IPS-20b (cell line): ENCODE results near the gene LRFN2.
A peak's percentile ranks its signal among the peaks of the same experiment; 100 is the strongest.

ENCODE experiments used
- H3K27ac ChIP-seq: one replicate; pipeline ENCODE4 v1.5.1; 2013; ENCODE audit warnings: low read length
- H3K27me3 ChIP-seq: 2 replicates; pipeline ENCODE4 v1.6.1; 2013; ENCODE audit warnings: mild to moderate bottlenecking, low read length, inconsistent platforms; ENCODE audit not compliant: insufficient read depth
- H3K36me3 ChIP-seq: 2 replicates; pipeline ENCODE4 v1.6.1; 2013; ENCODE audit warnings: low read depth, mild to moderate bottlenecking, inconsistent platforms, low read length, moderate library complexity; ENCODE audit not compliant: insufficient read depth
- H3K4me1 ChIP-seq: 2 replicates; pipeline ENCODE4 v1.6.1; 2013; ENCODE audit warnings: mild to moderate bottlenecking, control low read depth, inconsistent platforms, low read length, moderate library complexity; ENCODE audit not compliant: insufficient read depth
- H3K4me3 ChIP-seq: 2 replicates; pipeline ENCODE4 v1.5.1; 2013; ENCODE audit warnings: mild to moderate bottlenecking, low read length, inconsistent platforms
- H3K9ac ChIP-seq: 2 replicates; pipeline ENCODE4 v1.6.1; 2013; ENCODE audit warnings: low read depth, mild to moderate bottlenecking, inconsistent platforms, low read length, moderate library complexity
- H3K9me3 ChIP-seq: 2 replicates; pipeline ENCODE4 v1.6.1; 2013; ENCODE audit warnings: mild to moderate bottlenecking, low read depth, low read length, inconsistent platforms; ENCODE audit not compliant: insufficient read depth

LRFN2 gene

DNA sequence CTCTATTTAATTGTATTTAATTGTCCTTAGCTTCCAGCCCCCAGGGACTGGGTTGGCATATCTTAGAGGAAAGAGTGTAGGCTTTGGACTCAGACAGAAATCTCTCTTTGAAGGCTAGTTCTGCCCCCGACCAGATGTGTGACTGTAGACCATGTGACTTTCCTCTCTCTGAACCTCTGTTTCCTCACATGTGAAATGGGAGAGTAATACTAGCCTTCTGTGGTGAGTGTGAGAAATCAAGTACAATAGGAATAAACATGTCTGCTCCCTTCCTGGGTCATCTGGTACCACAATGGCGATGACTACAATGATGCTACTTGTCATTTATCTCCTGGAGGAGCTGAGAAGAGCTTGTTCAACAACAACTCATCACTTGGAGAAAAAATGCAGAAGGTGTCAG is 179.9 kb downstream of the LRFN2 start:
- Histone ChIP-seq H3K27me3 (no peaks in the 10 kb centered on the region), H3K36me3 (no peaks in the 10 kb centered on the region), H3K9me3 (no peaks in the 10 kb centered on the region), H3K9ac (no peak overlapping the region), H3K4me1 (peaks cover 8% of the 10 kb centered on the region; the same call in 1 of the 2 replicates), H3K4me3 (no peak overlapping the region), H3K27ac (no peak overlapping the region)

DNA sequence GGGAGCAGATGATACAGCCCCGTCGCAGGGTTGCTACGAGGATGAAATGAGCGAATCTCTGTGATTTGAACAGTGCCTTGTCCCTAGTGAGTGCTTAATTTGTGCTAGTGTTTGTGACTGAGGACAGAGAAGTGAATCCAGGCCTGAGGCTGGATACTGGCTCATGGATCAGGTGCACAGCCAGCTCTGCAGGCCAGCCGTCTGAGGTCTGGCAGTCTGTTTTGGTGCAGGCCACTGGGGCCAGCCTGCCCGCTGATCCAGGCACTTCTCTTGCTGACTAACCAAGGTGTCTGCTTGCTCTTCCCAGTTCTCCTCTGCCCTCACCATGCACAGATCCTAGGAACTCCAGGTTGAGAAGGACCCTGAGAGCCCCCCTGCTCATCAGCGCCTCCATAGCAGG is 181.0 kb downstream of the LRFN2 start:
- H3K27ac ChIP-seq = no peak overlapping the region
- H3K4me3 ChIP-seq = no peak overlapping the region
- H3K27me3 ChIP-seq = no peaks in the 10 kb centered on the region
- H3K9me3 ChIP-seq = no peaks in the 10 kb centered on the region
- peaks cover 8% of the 10 kb centered on the region; the same call in 1 of the 2 replicates for H3K4me1 ChIP-seq
- no peak overlapping the region for H3K9ac ChIP-seq
- no peaks in the 10 kb centered on the region for H3K36me3 ChIP-seq

DNA sequence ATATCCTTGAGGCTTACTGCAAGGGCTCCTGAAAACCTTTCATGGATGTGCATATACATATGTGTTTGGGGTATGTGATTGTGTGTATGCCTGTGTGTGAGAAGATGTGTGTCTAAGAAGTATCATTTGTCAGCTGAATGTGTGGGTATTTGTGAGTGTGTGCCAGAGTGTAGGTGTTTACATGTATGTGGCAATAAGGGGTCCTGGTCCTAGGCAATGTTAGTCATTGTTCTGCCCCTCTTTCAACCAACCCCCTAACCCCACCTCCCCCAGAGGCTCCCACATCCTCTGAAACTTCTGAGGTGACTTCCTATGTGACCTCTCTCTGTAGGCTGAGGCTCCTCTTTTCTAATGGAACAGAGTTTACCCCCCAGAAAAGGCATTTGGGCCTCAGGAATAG is 186.4 kb downstream of the LRFN2 start:
- no peak overlapping the region for H3K4me3 ChIP-seq
- no peaks in the 10 kb centered on the region for H3K27me3 ChIP-seq
- H3K9me3 ChIP-seq = no peaks in the 10 kb centered on the region
- H3K36me3 ChIP-seq = no peaks in the 10 kb centered on the region
- H3K4me1 ChIP-seq = no peaks in the 10 kb centered on the region
- H3K27ac ChIP-seq = no peak overlapping the region
- H3K9ac ChIP-seq = no peak overlapping the region

DNA sequence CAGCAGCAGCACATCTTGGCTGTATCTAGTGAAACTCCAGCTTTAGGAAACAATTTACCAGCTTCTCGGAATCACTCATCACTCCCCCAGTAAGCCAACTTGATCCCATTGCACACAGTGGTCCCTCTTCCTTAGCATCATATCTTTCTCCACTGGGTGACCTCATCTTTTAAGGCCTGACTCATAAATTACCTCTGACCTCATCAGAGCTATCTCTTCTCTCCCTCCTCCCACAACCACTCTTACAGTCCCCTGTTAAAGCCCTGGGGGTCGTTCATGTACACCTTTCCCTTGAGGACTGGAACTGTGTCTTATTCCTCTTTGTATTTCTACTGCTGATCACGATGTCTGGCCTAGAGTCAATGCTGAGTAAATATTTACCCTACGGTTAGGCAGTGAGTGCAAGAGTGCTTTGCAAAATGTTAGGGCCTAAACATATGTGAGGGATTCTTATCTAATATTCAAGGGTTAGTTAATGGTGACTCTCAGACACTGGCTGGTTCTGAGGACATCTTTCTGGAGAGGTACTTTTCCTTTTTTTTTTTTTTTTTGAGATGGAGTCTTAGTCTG is 187.2 kb downstream of the LRFN2 start:
- H3K36me3 ChIP-seq = no peaks in the 10 kb centered on the region
- H3K27ac ChIP-seq = no peak overlapping the region
- H3K4me1 ChIP-seq = no peaks in the 10 kb centered on the region
- no peak overlapping the region for H3K9ac ChIP-seq
- H3K4me3 ChIP-seq = no peak overlapping the region
- no peaks in the 10 kb centered on the region for H3K9me3 ChIP-seq
- H3K27me3 ChIP-seq = no peaks in the 10 kb centered on the region

- H3K4me3 ChIP-seq = peak overlapping the region; percentile 10; the same call in 1 of the 2 replicates
- H3K9ac ChIP-seq = no peak overlapping the region
- no peaks in the 10 kb centered on the region for H3K9me3 ChIP-seq
- H3K27ac ChIP-seq = no peak overlapping the region
- no peaks in the 10 kb centered on the region for H3K36me3 ChIP-seq
- H3K27me3 ChIP-seq = no peaks in the 10 kb centered on the region
- H3K4me1 ChIP-seq = no peaks in the 10 kb centered on the region
Observed at GRCh38 chr6:40398810-40399477, 188.2 kb downstream of the LRFN2 start.

DNA sequence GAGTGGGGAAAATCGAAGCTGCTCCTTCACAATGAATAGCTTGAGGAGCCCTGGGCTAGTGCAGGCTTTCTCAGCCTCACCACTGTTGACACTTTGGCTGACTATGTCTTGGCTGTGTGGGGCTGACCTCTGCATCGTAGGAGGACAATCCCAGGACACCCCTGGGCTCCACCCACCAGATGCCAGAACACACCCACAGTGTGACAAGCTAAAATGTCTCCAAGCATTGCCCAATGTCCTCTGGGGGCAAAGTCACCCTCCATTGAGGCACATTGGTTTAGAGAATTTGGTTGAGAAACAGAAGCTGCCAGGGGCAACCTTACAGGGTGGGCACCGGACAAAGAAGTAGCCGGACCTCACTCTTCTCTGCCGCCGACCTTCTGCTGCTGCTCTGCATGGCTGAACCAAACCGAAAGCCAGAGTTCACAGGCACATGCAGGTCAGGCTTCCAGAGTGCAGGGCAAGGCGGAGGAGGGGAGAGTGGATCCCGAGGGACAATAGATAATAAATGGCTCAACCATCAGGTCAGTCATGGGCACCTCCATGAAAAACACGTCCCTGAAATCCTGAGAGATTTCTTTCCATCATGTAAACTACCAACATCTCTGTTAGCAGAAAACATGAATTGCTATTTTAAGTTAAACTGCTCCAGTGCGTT is 189.0 kb downstream of the LRFN2 start:
- no peaks in the 10 kb centered on the region for H3K27me3 ChIP-seq
- H3K27ac ChIP-seq = no peak overlapping the region
- no peak overlapping the region for H3K9ac ChIP-seq
- no peaks in the 10 kb centered on the region for H3K9me3 ChIP-seq
- H3K36me3 ChIP-seq = no peaks in the 10 kb centered on the region
- no peaks in the 10 kb centered on the region for H3K4me1 ChIP-seq
- H3K4me3 ChIP-seq = no peak overlapping the region

DNA sequence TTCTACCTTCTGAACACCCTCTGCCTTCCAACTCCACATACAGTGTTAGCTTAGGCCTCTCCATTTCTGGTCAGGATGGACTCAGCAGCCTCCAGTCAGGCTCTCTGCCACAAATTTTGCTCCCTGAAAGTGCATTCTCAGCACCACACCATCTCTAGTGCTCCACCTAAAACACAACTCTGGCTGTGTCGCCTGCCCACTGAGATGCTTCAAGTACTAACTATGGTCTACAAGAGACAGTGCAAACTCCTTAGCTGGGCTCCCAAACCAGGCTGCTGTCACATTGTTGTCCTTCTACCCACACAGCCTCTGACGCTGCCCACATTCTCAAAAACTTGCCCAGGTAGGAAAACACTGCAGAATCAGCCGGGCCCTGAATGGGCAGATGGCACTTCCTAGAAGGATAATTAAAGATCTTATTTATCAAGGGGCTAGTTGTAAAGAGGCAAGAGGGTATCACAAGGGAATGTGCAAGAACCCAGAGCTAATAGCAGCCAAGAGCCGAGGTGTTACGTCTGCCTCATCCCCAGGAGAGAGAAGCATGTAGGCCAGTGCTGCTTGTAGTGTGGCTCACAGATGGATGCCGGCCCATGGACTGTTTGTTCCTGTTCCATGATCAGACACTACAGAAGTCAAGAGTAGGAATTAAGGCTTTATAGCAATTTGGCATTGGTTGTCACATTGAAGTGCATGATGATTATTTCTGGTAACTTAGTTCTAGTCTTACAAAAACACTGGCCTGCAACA is 189.7 kb downstream of the LRFN2 start:
- Histone ChIP-seq H3K27me3 (no peaks in the 10 kb centered on the region), H3K9me3 (no peaks in the 10 kb centered on the region), H3K27ac (no peak overlapping the region), H3K36me3 (no peaks in the 10 kb centered on the region), H3K4me3 (no peak overlapping the region), H3K9ac (no peak overlapping the region), H3K4me1 (no peaks in the 10 kb centered on the region)

- Histone ChIP-seq H3K36me3 (no peaks in the 10 kb centered on the region), H3K9ac (no peak overlapping the region), H3K4me3 (no peak overlapping the region), H3K27ac (no peak overlapping the region), H3K27me3 (no peaks in the 10 kb centered on the region), H3K9me3 (no peaks in the 10 kb centered on the region), H3K4me1 (no peaks in the 10 kb centered on the region; the same call in 1 of the 2 replicates)
Observed at GRCh38 chr6:40395698-40396076, 191.5 kb downstream of the LRFN2 start.

- Histone ChIP-seq H3K4me1 (no peaks in the 10 kb centered on the region; the same call in 1 of the 2 replicates), H3K27me3 (no peaks in the 10 kb centered on the region), H3K36me3 (no peaks in the 10 kb centered on the region), H3K9ac (no peak overlapping the region), H3K4me3 (no peak overlapping the region), H3K27ac (no peak overlapping the region), H3K9me3 (no peaks in the 10 kb centered on the region)
Observed at GRCh38 chr6:40395066-40395697, 192.0 kb downstream of the LRFN2 start.

DNA sequence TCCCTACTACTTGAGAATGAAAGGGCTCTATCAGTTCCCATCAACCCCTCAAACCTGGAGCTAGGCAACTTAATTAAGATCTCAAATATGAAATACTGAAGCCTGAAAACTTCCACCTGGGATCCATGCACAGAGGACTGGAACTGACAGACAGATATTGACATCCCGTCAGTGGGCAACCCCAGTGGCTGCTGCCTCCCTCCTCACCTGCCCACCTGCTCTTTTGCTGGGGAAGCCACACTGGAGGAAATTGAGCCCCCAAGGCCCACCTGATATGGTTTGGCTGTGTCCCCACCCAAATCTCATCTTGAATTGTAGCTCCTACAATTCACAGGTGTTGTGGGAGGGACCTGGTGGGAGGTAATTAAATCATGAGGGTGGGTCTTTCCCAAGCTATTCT is 192.8 kb downstream of the LRFN2 start:
- H3K4me1 ChIP-seq = no peaks in the 10 kb centered on the region; the same call in 1 of the 2 replicates
- no peaks in the 10 kb centered on the region for H3K36me3 ChIP-seq
- H3K27me3 ChIP-seq = no peaks in the 10 kb centered on the region
- H3K27ac ChIP-seq = no peak overlapping the region
- H3K9me3 ChIP-seq = no peaks in the 10 kb centered on the region
- no peak overlapping the region for H3K9ac ChIP-seq
- no peak overlapping the region for H3K4me3 ChIP-seq

DNA sequence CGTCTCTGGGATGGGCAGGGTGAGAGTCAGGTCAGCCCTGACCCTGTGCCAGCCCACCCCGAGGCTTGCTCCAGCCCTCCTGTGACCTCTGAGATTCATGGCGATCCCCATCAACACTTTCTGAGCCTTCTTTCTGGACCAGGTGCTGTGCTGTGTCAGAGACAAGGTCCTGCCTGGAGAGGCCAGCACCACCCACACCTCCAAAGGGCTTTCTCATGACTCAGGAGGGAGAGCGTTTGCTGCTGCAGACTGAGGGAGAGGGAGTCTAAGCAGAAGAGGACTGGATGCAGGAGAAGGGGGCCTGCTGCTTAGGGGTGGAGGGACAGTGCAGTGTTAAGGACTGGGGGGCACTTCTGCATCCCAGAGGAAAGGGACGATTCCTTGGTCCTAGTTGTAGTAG is 193.5 kb downstream of the LRFN2 start:
- no peaks in the 10 kb centered on the region; the same call in 1 of the 2 replicates for H3K4me1 ChIP-seq
- no peak overlapping the region for H3K27ac ChIP-seq
- H3K27me3 ChIP-seq = no peaks in the 10 kb centered on the region
- H3K4me3 ChIP-seq = no peak overlapping the region
- H3K9me3 ChIP-seq = no peaks in the 10 kb centered on the region
- H3K9ac ChIP-seq = no peak overlapping the region
- H3K36me3 ChIP-seq = no peaks in the 10 kb centered on the region
